HL-60 (cell line): ENCODE data around the gene NPC1.

Experiments used
- DNase-seq, 2 experiments: peaks; one replicate each; pipeline ENCODE4 v3.0.0-alpha.2; 2010 to 2020; ENCODE audit warnings: low read depth in 1 of 2, low spot score in 1 of 2
- H3K27ac ChIP-seq: fragments of 250-450 bp; sonication (Bioruptor Pico); replicated peaks from 2 replicates; pipeline ENCODE4 v1.5.1; 2020; ENCODE audit warnings: mild to moderate bottlenecking, moderate library complexity
- H3K27me3 ChIP-seq: fragments of 250-450 bp; sonication (Bioruptor Pico); 2 replicates; pipeline ENCODE4 v1.5.1; 2021; ENCODE audit warnings: mild to moderate bottlenecking, moderate library complexity; ENCODE audit not compliant: insufficient read depth, poor library complexity, severe bottlenecking
- H3K4me3 ChIP-seq: replicated peaks from 2 replicates; pipeline ENCODE4 v1.5.1; 2011; ENCODE audit warnings: mild to moderate bottlenecking, control low read depth, low read length; ENCODE audit not compliant: insufficient read depth
- GABPA ChIP-seq: IDR thresholded peaks from 2 replicates; pipeline ENCODE4 v1.6.1; 2012; ENCODE audit warnings: low read depth
- POLR2AphosphoS5 ChIP-seq: IDR thresholded peaks from 2 replicates; pipeline ENCODE4 v1.6.1; 2012; ENCODE audit warnings: low read depth
- SPI1 ChIP-seq: IDR thresholded peaks from 2 replicates; pipeline ENCODE4 v1.6.1; 2012; ENCODE audit warnings: low read depth, mild to moderate bottlenecking, borderline replicate concordance
- TF ChIP-seq, protein P1 (sequence below): IDR thresholded peaks from 2 replicates; pipeline ENCODE4 v1.6.1; 2012; ENCODE audit warnings: low read depth; ENCODE audit not compliant: insufficient replicate concordance
- TF ChIP-seq, protein P2 (sequence below): IDR thresholded peaks from one replicate; pipeline ENCODE4 v1.5.1; 2011; ENCODE audit warnings: low read length, control low read depth, inconsistent platforms; ENCODE audit not compliant: insufficient read depth

NPC1 gene

DNA sequence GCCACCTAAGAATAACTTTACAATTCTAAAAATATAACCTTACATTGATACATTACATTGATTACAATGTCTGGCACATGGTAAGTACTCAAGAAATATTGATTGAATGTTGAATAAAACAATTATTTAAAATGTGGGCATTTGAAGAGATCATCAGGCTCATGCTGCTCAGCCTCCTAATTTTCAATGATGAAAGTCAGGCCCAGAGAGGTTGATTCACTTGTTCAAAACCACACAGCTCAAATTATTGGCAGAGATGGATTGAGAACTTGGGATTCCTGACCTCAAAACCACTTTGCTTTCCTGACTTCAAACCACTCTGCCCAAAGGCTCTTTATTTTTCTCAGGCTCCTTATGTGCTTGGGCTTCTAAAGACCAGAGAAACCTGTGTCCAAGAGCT lies 41.7 kb upstream of the NPC1 start:
- H3K27ac ChIP-seq, result no peak overlapping the region
- H3K27me3 ChIP-seq, result no peaks in the 10 kb centered on the region
- TF ChIP-seq SPI1 (no peak), POLR2AphosphoS5 (no peak), GABPA (no peak)
- TF ChIP-seq, protein P1, sequence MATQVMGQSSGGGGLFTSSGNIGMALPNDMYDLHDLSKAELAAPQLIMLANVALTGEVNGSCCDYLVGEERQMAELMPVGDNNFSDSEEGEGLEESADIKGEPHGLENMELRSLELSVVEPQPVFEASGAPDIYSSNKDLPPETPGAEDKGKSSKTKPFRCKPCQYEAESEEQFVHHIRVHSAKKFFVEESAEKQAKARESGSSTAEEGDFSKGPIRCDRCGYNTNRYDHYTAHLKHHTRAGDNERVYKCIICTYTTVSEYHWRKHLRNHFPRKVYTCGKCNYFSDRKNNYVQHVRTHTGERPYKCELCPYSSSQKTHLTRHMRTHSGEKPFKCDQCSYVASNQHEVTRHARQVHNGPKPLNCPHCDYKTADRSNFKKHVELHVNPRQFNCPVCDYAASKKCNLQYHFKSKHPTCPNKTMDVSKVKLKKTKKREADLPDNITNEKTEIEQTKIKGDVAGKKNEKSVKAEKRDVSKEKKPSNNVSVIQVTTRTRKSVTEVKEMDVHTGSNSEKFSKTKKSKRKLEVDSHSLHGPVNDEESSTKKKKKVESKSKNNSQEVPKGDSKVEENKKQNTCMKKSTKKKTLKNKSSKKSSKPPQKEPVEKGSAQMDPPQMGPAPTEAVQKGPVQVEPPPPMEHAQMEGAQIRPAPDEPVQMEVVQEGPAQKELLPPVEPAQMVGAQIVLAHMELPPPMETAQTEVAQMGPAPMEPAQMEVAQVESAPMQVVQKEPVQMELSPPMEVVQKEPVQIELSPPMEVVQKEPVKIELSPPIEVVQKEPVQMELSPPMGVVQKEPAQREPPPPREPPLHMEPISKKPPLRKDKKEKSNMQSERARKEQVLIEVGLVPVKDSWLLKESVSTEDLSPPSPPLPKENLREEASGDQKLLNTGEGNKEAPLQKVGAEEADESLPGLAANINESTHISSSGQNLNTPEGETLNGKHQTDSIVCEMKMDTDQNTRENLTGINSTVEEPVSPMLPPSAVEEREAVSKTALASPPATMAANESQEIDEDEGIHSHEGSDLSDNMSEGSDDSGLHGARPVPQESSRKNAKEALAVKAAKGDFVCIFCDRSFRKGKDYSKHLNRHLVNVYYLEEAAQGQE, result no peak
- TF ChIP-seq, protein P2, sequence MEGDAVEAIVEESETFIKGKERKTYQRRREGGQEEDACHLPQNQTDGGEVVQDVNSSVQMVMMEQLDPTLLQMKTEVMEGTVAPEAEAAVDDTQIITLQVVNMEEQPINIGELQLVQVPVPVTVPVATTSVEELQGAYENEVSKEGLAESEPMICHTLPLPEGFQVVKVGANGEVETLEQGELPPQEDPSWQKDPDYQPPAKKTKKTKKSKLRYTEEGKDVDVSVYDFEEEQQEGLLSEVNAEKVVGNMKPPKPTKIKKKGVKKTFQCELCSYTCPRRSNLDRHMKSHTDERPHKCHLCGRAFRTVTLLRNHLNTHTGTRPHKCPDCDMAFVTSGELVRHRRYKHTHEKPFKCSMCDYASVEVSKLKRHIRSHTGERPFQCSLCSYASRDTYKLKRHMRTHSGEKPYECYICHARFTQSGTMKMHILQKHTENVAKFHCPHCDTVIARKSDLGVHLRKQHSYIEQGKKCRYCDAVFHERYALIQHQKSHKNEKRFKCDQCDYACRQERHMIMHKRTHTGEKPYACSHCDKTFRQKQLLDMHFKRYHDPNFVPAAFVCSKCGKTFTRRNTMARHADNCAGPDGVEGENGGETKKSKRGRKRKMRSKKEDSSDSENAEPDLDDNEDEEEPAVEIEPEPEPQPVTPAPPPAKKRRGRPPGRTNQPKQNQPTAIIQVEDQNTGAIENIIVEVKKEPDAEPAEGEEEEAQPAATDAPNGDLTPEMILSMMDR, result no peak
- no peak for DNase-seq
- H3K4me3 ChIP-seq, result no peak overlapping the region

DNA sequence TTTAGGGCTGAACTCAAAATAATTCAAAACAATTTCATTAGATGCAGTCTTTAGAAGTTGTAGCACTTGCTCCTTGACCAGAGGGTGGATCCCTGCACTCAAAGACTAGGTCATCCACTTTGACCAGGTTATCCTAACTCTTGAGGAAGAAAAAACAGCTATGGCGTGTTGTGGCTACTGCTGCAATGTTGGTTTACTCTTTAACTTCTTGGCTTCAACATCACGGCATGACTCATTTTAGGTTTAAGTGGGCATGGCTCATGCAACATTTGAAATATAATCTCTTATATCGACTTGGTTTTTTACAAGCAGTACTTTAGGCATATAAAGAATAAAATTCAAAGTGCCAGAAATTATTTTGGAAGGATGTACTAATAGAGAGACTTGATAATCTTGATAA lies 41.0 kb upstream of the NPC1 start:
- TF ChIP-seq, protein P2, result no peak
- TF ChIP-seq SPI1 (no peak), GABPA (no peak), POLR2AphosphoS5 (no peak)
- TF ChIP-seq, protein P1, result no peak
- Histone ChIP-seq H3K27ac (no peak overlapping the region), H3K4me3 (no peak overlapping the region), H3K27me3 (no peaks in the 10 kb centered on the region)
- DNase-seq, result no peak

DNA sequence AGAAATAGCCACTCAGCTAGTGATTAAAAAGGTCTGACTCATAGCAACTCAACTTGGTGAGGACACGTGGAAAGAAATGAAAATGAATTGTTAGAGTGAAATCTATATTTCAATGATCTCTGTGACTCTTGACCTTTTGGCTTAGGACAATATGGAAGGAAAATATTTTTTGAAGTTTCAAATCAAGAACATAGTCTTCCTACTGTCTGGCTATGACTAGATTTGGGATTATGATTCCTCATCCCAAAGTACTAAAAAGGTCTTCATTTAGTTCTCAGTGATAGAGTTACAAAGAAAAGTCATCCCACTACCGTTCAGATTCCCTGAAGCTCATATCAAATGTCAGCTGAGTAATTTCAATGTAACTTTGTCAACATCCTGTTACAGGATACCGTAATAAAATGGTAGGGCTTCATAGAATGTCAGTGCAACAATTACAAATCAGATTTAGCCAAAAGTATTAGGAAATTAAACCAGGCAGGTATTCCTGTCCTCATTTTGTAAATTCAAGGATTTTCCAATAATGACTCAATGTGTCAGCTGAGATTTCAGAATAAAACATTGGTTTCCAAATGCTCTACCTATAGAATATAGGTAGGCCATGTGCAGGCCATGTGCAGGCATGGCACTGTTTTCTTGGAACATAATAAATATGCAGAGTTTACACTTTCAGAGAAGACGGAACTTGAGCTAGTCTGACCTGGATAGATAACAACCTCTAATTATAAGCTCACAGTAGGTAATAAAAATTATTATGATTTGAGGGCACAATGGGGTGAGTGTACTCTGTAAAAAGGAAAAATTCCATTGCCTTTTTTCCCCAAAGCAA lies 40.4 kb upstream of the NPC1 start:
- H3K27ac ChIP-seq, result no peak overlapping the region
- no peak overlapping the region for H3K4me3 ChIP-seq
- peaks cover 3% of the 10 kb centered on the region for H3K27me3 ChIP-seq
- TF ChIP-seq GABPA, result no peak
- TF ChIP-seq POLR2AphosphoS5, result no peak
- no peak for DNase-seq

DNA sequence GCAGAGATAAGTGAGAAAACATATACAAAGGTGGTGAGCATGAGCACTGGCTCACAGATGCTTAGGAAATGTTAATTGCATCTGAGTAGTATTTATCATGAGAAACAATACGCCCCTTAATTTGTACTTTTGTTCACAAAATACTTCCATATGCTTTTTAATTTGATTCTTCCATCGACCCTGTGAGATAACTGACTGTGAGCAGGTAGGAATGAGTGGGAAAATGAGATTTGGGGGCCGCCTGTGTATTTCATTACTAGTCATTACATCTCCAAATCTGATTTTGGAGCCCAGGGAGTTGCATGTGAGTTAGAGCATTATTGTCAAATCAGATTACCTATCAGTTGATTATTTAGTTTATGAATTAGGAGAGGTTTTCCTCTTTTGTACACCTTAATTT lies 36.7 kb upstream of the NPC1 start:
- H3K27me3 ChIP-seq, result peaks cover 26% of the 10 kb centered on the region
- TF ChIP-seq SPI1 (no peak), GABPA (no peak), POLR2AphosphoS5 (no peak)
- TF ChIP-seq, protein P2, result no peak
- TF ChIP-seq, protein P1, result no peak
- H3K4me3 ChIP-seq, result no peak overlapping the region
- DNase-seq, result no peak
- H3K27ac ChIP-seq, result no peak overlapping the region
